Caco-2 (cell line): ENCODE measurements around the gene FAM83F. TPM values are rescaled to one million over a fixed set of nuclear protein-coding genes. Genes with fewer than 3 reads are reported as not detected.

Experiments used
- BruUV-seq: library from RNA; stranded (reverse); fragments of 400-500 nt; replicated peaks from 2 replicates; lab custom pipeline; 2021; lab: Mats Ljungman, UMichigan
- CTCF ChIA-PET: fragments of 300-600 bp; sonication (Branson Sonifier 250); formaldehyde crosslinking; loops from one replicate; lab custom pipeline; 2022; ENCODE audit warnings: antibody characterized with exemption; lab: Charles Lee
- POLR2A ChIA-PET: fragments of 300-600 bp; sonication (Branson Sonifier 250); formaldehyde crosslinking; loops from one replicate; lab custom pipeline; 2022; ENCODE audit warnings: antibody characterized with exemption; lab: Charles Lee
- DNase-seq, 2 experiments: peaks; one replicate each; pipeline versions ENCODE4 v3.0.0 to v3.0.0-alpha.2; 2020 to 2022
- H3K27me3 ChIP-seq: replicated peaks from 2 replicates; pipeline ENCODE4 v1.6.0; 2011; ENCODE audit warnings: low read length; ENCODE audit not compliant: control insufficient read depth, insufficient read depth
- H3K36me3 ChIP-seq: 2 replicates; pipeline ENCODE4 v1.5.1; 2011; ENCODE audit warnings: low read length; ENCODE audit not compliant: control insufficient read depth, insufficient read depth
- H3K4me1 ChIP-seq: fragments of 250-450 bp; sonication (Bioruptor Pico); 2 replicates; pipeline ENCODE4 v1.5.1; 2020; ENCODE audit warnings: mild to moderate bottlenecking
- H3K4me3 ChIP-seq: 2 replicates; pipeline ENCODE4 v1.5.1; 2011; ENCODE audit warnings: low read depth, mild to moderate bottlenecking, control low read depth, low read length
- H3K9me3 ChIP-seq: fragments of 250-450 bp; sonication (Bioruptor Pico); 2 replicates; pipeline ENCODE4 v1.5.1; 2020; ENCODE audit warnings: mild to moderate bottlenecking, moderate library complexity
- H3K27ac Mint-ChIP-seq: one replicate; pipeline ENCODE4 v1.8.0; 2022; ENCODE audit warnings: mixed read lengths; ENCODE audit not compliant: unreplicated experiment
- H3K27me3 Mint-ChIP-seq: one replicate; pipeline ENCODE4 v1.8.0; 2022; ENCODE audit warnings: mixed read lengths; ENCODE audit not compliant: insufficient read depth, unreplicated experiment
- H3K36me3 Mint-ChIP-seq: one replicate; pipeline ENCODE4 v1.8.0; 2022; ENCODE audit warnings: mild to moderate bottlenecking, mixed read lengths; ENCODE audit not compliant: insufficient read depth, unreplicated experiment
- H3K4me1 Mint-ChIP-seq: one replicate; pipeline ENCODE4 v1.8.0; 2022; ENCODE audit warnings: low read depth, mixed read lengths; ENCODE audit not compliant: unreplicated experiment
- H3K4me3 Mint-ChIP-seq: one replicate; pipeline ENCODE4 v1.8.0; 2022; ENCODE audit warnings: mild to moderate bottlenecking, moderate library complexity, mixed read lengths; ENCODE audit not compliant: unreplicated experiment
- H3K9me3 Mint-ChIP-seq: one replicate; pipeline ENCODE4 v1.8.0; 2022; ENCODE audit warnings: mixed read lengths; ENCODE audit not compliant: unreplicated experiment
- intact Hi-C: fragments of 100-400 bp; cut with micrococcal nuclease; formaldehyde crosslinking; loops from one replicate; pipeline ENCODE4 v1.10.0; 2022; ENCODE audit not compliant: unreplicated experiment
- total RNA-seq: library from RNA; stranded (reverse); gene quantifications from 2 replicates; pipeline ENCODE4 v1.2.3, GENCODE V29; 2022
- TF ChIP-seq, protein P1 (sequence below), 2 experiments: fragments of 200-600 bp in 1 of 2; IDR thresholded peaks; 1 replicate in 1 of 2; 2 replicates in 1 of 2; pipeline versions ENCODE4 v1.5.1 to v1.8.0; 2011 to 2022; ENCODE audit warnings: antibody characterized with exemption in 1 of 2, control low read depth in 1 of 2, inconsistent platforms in 1 of 2, low read depth in 1 of 2, low read length in 1 of 2, mild to moderate bottlenecking in 1 of 2, moderate library complexity in 1 of 2; ENCODE audit not compliant: insufficient read depth in 1 of 2, severe bottlenecking in 1 of 2, unreplicated experiment in 1 of 2

The FAM83F gene
- total RNA-seq, 1 experiment from 2014 or later = 20.0 TPM

DNA sequence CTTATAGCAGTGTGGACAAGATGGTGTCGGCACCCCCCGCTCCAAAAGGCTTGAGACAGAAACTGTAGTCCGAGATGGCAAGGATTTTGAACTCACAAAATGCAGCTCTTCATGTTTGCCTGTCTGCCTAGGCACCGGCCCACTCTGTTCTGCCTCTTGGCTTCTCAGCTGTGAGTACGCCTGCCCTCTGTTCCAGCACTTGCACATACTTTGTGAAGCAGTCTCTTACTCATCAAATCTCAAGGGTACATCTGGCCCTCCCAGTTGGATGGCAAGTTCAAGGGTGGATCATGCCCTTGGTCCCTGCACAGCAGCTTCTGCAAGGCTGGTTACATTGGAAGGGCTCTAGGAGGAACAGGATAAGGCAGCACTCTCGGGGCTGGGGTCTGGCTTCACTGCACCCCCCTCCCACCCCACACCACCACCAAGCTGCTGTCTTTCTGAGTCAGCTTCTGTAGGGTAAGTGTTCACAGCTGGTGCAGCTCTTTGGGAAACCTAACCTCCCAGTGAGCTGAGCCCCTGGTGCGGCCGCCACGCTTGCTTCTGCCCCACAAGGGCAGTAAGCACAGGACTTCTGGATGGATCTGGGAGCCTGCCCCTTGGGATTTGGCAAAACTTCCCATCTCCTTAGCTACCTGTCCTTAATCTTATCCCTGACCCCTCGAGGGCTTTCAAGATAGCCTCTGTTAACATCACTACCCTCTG lies 37.2 kb downstream of the FAM83F start:
- ChIA-PET CTCF (interaction anchor here (0.7 kb wide), 1 partner anchor 1896 kb away, joined by 3 read pairs; no protein-coding TSS in a partner anchor), POLR2A (interaction anchor here (0.6 kb wide), 1 partner anchor 104 kb away, joined by 3 read pairs; no protein-coding TSS in a partner anchor)
- TF ChIP-seq, protein P1, sequence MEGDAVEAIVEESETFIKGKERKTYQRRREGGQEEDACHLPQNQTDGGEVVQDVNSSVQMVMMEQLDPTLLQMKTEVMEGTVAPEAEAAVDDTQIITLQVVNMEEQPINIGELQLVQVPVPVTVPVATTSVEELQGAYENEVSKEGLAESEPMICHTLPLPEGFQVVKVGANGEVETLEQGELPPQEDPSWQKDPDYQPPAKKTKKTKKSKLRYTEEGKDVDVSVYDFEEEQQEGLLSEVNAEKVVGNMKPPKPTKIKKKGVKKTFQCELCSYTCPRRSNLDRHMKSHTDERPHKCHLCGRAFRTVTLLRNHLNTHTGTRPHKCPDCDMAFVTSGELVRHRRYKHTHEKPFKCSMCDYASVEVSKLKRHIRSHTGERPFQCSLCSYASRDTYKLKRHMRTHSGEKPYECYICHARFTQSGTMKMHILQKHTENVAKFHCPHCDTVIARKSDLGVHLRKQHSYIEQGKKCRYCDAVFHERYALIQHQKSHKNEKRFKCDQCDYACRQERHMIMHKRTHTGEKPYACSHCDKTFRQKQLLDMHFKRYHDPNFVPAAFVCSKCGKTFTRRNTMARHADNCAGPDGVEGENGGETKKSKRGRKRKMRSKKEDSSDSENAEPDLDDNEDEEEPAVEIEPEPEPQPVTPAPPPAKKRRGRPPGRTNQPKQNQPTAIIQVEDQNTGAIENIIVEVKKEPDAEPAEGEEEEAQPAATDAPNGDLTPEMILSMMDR (IDR thresholded peaks at IDR 0.05; ENCODE audit: insufficient read depth in 1 of 2, low read depth in 1 of 2, low read length in 1 of 2, severe bottlenecking in 1 of 2, unreplicated experiment in 1 of 2) = no peak

DNA sequence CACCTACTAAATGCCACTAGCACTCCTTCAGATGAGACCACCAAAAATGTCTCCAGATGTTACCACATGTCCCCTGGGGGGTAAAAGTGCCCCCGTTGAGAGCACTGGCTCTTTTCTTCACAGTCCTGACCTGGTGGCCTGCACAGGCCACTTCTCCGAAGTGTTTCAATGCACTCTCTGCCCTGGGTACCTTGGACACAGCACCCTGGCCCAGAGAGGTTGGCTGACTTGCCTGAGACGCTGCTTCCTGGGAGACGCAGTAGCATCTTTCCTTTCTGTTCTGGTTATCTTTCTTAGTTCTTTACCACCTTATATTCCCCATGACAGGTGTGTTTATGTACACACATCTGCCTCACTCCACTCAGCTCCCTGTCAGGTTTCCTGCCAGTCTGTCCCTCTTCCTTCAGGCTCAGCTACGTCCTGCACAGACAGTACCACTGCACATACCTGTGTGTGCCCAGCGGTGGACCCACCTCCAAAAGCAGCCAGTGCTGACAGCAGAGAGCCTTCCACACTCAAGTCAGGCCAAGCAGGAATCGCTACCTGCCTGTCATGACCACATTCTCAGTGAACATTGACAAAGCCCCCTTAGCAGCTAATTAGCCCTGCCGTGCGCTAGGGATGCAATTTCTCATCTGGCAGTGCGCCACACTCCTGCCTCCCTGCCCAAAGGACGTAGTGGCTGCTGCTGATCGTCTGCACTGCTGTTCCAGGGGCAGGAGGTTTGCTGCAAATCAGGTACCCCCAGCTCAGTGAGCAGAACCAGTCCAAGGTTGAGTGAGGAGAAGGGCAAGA lies 39.0 kb downstream of the FAM83F start:
- H3K9me3 Mint-ChIP-seq = no peaks in the 10 kb centered on the region
- Histone ChIP-seq H3K4me1 (no peaks in the 10 kb centered on the region), H3K36me3 (no peaks in the 10 kb centered on the region), H3K4me3 (no peak overlapping the region), H3K27me3 (no peaks in the 10 kb centered on the region), H3K9me3 (no peaks in the 10 kb centered on the region)
- CTCF ChIA-PET = interaction anchor here (1.0 kb wide), 1 partner anchor 9 kb away, joined by 3 read pairs; no protein-coding TSS in a partner anchor
- intact Hi-C loops = no loop called here
- POLR2A ChIA-PET = no interaction called here
- TF ChIP-seq, protein P1 (IDR thresholded peaks at IDR 0.05; ENCODE audit: insufficient read depth in 1 of 2, low read depth in 1 of 2, low read length in 1 of 2, severe bottlenecking in 1 of 2, unreplicated experiment in 1 of 2) = no peak
- H3K27ac Mint-ChIP-seq = no peak overlapping the region
- no peak for DNase-seq
- BruUV-seq = no TSS peak
- H3K4me1 Mint-ChIP-seq = peaks cover 11% of the 10 kb centered on the region
- no peaks in the 10 kb centered on the region for H3K27me3 Mint-ChIP-seq
- peaks cover 10% of the 10 kb centered on the region for H3K36me3 Mint-ChIP-seq
- H3K4me3 Mint-ChIP-seq = no peak overlapping the region

More for the DNA sequence above, 37.2 kb downstream of the FAM83F start:
- Mint-ChIP-seq H3K4me3 (no peak overlapping the region), H3K36me3 (peaks cover 13% of the 10 kb centered on the region), H3K27me3 (no peaks in the 10 kb centered on the region), H3K27ac (no peak overlapping the region), H3K4me1 (peaks cover 6% of the 10 kb centered on the region), H3K9me3 (no peaks in the 10 kb centered on the region)
- no TSS peak for BruUV-seq
- no peak overlapping the region for H3K4me3 ChIP-seq
- intact Hi-C loops = no loop called here
- H3K27me3 ChIP-seq = no peaks in the 10 kb centered on the region
- no peaks in the 10 kb centered on the region for H3K36me3 ChIP-seq
- no peak for DNase-seq
- no peaks in the 10 kb centered on the region for H3K4me1 ChIP-seq
- no peaks in the 10 kb centered on the region for H3K9me3 ChIP-seq

DNA sequence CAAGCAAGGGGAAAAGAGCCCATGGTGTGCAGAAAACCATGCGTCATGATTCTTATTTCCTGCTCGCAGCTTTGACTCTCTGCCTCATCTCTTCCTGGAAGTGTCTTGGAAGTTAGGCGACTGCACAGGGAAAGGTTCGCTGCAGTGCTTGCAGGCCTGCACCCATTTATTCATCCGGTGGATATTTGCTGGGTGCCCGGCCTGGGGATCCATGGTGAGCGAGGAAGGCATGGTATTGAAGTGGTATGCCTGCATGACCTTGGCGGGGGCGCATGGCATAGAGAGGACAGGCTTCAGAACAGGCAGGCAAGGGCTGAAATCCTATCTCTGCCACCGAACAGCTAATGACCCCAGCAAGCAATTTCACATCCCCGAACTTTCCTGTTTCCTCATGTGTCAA lies 40.6 kb downstream of the FAM83F start:
- H3K4me1 ChIP-seq = no peaks in the 10 kb centered on the region
- H3K4me3 ChIP-seq = no peak overlapping the region
- no peaks in the 10 kb centered on the region for H3K9me3 ChIP-seq
- TF ChIP-seq, protein P1 (IDR thresholded peaks at IDR 0.05; ENCODE audit: insufficient read depth in 1 of 2, low read depth in 1 of 2, low read length in 1 of 2, severe bottlenecking in 1 of 2, unreplicated experiment in 1 of 2) = no peak
- peaks cover 5% of the 10 kb centered on the region for H3K27me3 Mint-ChIP-seq
- H3K36me3 Mint-ChIP-seq = peaks cover 7% of the 10 kb centered on the region
- no peak overlapping the region for H3K4me3 Mint-ChIP-seq
- intact Hi-C loops = no loop called here
- DNase-seq = no peak
- H3K27me3 ChIP-seq = no peaks in the 10 kb centered on the region
- H3K27ac Mint-ChIP-seq = no peak overlapping the region
- peaks cover 11% of the 10 kb centered on the region for H3K4me1 Mint-ChIP-seq
- no peaks in the 10 kb centered on the region for H3K9me3 Mint-ChIP-seq
- CTCF ChIA-PET = interaction anchor here (1.3 kb wide), 1 partner anchor 9 kb away, joined by 3 read pairs; no protein-coding TSS in a partner anchor
- BruUV-seq = no TSS peak
- POLR2A ChIA-PET = no interaction called here
- no peaks in the 10 kb centered on the region for H3K36me3 ChIP-seq
